ENCODE results near the gene RAI1.

RAI1 gene

GRCh38 chr17:17852930-17853329, 171.7 kb downstream of the RAI1 start:
- Histone ChIP-seq H3K9me3 (ENCODE audit: low read depth, low read length) (no peaks in the 10 kb centered on the region), H3K4me3 (no peak overlapping the region), H3K9ac (ENCODE audit: insufficient read length) (no peak overlapping the region), H3K36me3 (ENCODE audit: insufficient read depth, low read length) (no peaks in the 10 kb centered on the region), H3K27ac (no peak overlapping the region)
- TF ChIP-seq EZH2 (IDR thresholded peaks at IDR 0.05), result no peak
- no peak for TF ChIP-seq POLR2AphosphoS5 (IDR thresholded peaks at IDR 0.05; ENCODE audit: borderline replicate concordance, low read depth, low read length)
- TF ChIP-seq FOXP2 (optimal IDR thresholded peaks at IDR 0.05; ENCODE audit: control extremely low read depth, extremely low read length, insufficient read depth), result no peak
- DNase-seq (ENCODE audit: low read depth, low spot score), result no peak

DNA sequence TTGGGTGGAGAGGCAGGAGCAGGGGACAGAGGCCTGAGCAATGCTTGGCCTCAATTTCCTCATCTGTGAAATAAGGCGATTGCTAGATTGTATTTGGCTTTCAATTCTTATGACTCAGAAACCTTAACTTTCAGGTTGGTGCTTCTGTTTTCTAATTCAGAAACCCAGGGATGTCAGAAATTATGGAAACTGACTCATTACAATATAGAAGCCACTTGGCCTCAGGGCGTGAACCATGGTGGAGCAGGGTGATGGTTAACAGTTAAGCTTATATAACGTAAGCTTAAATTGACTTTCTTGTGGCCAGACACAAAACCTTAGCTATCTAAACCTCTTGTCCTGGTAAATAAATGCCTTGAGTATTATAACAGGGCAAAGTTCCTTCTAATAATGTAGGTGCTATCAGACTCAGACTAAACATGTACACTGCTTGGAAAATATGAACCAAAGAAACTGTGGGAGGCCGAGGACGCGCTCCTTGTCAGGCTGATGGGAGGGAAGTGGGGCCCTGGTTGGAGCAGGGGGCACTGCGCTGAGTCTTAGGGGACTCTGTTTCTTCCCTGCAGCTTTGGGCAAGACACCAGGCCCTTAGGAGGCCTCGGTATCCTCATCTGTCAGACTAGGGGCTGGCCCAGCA, 172.7 kb downstream of the RAI1 start:
- no peak for DNase-seq (ENCODE audit: low read depth, low spot score)
- no peak overlapping the region for H3K27ac ChIP-seq

DNA sequence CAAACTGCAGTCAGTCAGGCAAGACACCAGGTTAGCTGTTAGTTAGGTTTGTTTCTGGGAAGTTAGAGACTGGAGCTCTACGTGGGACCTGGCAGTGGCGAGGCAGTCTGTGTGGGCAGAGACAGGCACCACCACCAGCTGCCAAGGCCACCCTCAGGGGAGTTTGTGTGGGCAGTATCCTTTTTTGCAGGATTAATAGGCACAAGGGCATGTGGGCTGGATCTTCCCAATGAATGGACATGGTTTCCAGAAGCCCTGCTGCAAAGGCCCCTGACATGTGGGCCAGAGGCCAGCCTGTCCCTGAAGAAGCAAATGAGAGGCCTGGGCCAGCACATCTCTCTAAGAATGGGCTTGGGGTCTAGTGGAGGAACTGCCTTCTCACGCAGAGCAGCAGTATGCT, 174.7 kb downstream of the RAI1 start:
- H3K9ac ChIP-seq (ENCODE audit: insufficient read length), result no peak overlapping the region
- no peak overlapping the region for H3K4me3 ChIP-seq
- no peak overlapping the region for H3K27ac ChIP-seq
- no peaks in the 10 kb centered on the region for H3K36me3 ChIP-seq (ENCODE audit: insufficient read depth, low read length)
- TF ChIP-seq POLR2AphosphoS5 (IDR thresholded peaks at IDR 0.05; ENCODE audit: borderline replicate concordance, low read depth, low read length), result no peak
- no peak for TF ChIP-seq EZH2 (IDR thresholded peaks at IDR 0.05)
- TF ChIP-seq FOXP2 (optimal IDR thresholded peaks at IDR 0.05; ENCODE audit: control extremely low read depth, extremely low read length, insufficient read depth), result no peak
- H3K9me3 ChIP-seq (ENCODE audit: low read depth, low read length), result no peaks in the 10 kb centered on the region
- no peak for DNase-seq (ENCODE audit: low read depth, low spot score)

More for the DNA sequence above, 172.7 kb downstream of the RAI1 start:
- Histone ChIP-seq H3K4me3 (no peak overlapping the region), H3K36me3 (ENCODE audit: insufficient read depth, low read length) (no peaks in the 10 kb centered on the region), H3K9me3 (ENCODE audit: low read depth, low read length) (no peaks in the 10 kb centered on the region), H3K9ac (ENCODE audit: insufficient read length) (no peak overlapping the region)
- no peak for TF ChIP-seq FOXP2 (optimal IDR thresholded peaks at IDR 0.05; ENCODE audit: control extremely low read depth, extremely low read length, insufficient read depth)
- no peak for TF ChIP-seq EZH2 (IDR thresholded peaks at IDR 0.05)
- no peak for TF ChIP-seq POLR2AphosphoS5 (IDR thresholded peaks at IDR 0.05; ENCODE audit: borderline replicate concordance, low read depth, low read length)

- Histone ChIP-seq H3K27ac (no peak overlapping the region), H3K9me3 (ENCODE audit: low read depth, low read length) (no peaks in the 10 kb centered on the region), H3K36me3 (ENCODE audit: insufficient read depth, low read length) (no peaks in the 10 kb centered on the region), H3K4me3 (no peak overlapping the region), H3K9ac (ENCODE audit: insufficient read length) (no peak overlapping the region)
- no peak for TF ChIP-seq POLR2AphosphoS5 (IDR thresholded peaks at IDR 0.05; ENCODE audit: borderline replicate concordance, low read depth, low read length)
- no peak for TF ChIP-seq EZH2 (IDR thresholded peaks at IDR 0.05)
- no peak for TF ChIP-seq FOXP2 (optimal IDR thresholded peaks at IDR 0.05; ENCODE audit: control extremely low read depth, extremely low read length, insufficient read depth)
- no peak for DNase-seq (ENCODE audit: low read depth, low spot score)
These were observed 175.1 kb downstream of the RAI1 start for GRCh38 chr17:17856386-17856785.

DNA sequence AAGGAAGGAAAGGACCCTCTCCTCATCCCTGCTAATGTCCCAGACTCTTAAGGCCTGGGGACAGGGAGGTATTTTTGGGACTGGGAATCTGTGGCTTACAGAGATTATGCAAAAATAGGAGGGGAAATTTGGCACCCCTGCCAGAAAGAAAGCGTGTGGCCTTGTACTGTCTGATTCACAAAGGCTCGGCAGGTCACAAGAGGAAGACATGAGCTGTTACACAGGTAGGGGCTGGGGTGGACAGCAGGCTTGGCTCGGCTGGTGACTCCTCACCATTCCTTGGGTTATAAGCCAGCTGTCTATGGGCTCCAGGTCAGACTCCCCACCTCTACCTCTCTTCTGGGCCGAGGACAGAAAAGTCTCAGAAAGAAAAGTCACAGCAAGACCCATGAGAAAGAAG, 176.2 kb downstream of the RAI1 start:
- no peak for DNase-seq (ENCODE audit: low read depth, low spot score)
- Histone ChIP-seq H3K9ac (ENCODE audit: insufficient read length) (no peak overlapping the region), H3K27ac (no peak overlapping the region), H3K4me3 (no peak overlapping the region), H3K9me3 (ENCODE audit: low read depth, low read length) (no peaks in the 10 kb centered on the region), H3K36me3 (ENCODE audit: insufficient read depth, low read length) (no peaks in the 10 kb centered on the region)
- TF ChIP-seq POLR2AphosphoS5 (IDR thresholded peaks at IDR 0.05; ENCODE audit: borderline replicate concordance, low read depth, low read length), result no peak
- no peak for TF ChIP-seq EZH2 (IDR thresholded peaks at IDR 0.05)
- TF ChIP-seq FOXP2 (optimal IDR thresholded peaks at IDR 0.05; ENCODE audit: control extremely low read depth, extremely low read length, insufficient read depth), result no peak

DNA sequence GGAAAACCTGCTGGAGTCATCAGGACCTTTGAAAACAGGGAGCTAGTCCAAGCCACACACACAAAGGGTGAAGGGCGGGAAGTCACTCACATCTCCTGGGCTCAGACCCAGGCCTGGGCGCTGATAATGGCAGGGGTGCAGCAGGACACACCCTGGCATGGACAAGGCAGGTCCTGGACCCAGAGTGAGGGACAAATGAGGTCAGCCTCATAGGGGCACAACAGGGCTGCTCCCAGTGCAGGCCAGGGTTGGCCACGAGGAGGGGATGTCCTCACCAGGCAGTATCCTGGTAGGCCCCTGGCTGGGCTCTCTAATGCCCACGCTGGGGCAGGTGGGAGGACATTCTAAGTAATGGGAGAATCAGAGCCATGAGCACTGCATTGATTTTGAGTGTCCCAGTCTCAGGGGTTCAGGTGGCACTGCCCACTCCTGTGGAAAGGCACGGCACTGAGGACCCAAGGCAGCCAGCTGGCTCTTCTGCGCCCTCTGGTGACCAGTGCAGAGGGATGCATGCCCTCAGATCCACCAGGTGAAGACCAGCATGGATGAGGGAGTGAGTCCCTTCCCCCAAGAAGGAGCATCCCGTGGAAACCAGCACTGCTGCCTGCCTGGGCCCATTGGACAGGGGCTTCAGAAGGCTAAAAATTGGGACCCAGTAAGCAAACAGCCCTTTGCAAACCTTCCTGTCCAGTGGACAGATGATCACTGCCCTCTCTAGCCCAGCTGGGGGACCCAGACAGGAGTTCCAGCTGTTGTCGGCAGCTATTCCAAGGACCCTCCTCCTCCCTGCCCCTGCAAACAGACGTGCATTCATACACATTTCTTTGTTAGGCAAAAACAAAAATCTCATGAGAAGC, 178.9 kb downstream of the RAI1 start:
- TF ChIP-seq FOXP2 (optimal IDR thresholded peaks at IDR 0.05; ENCODE audit: control extremely low read depth, extremely low read length, insufficient read depth), result no peak
- TF ChIP-seq EZH2 (IDR thresholded peaks at IDR 0.05), result no peak
- no peak for TF ChIP-seq POLR2AphosphoS5 (IDR thresholded peaks at IDR 0.05; ENCODE audit: borderline replicate concordance, low read depth, low read length)
- H3K27ac ChIP-seq, result no peak overlapping the region
- no peak for DNase-seq (ENCODE audit: low read depth, low spot score)
- no peak overlapping the region for H3K9ac ChIP-seq (ENCODE audit: insufficient read length)
- no peaks in the 10 kb centered on the region for H3K36me3 ChIP-seq (ENCODE audit: insufficient read depth, low read length)
- H3K4me3 ChIP-seq, result no peak overlapping the region
- H3K9me3 ChIP-seq (ENCODE audit: low read depth, low read length), result no peaks in the 10 kb centered on the region

DNA sequence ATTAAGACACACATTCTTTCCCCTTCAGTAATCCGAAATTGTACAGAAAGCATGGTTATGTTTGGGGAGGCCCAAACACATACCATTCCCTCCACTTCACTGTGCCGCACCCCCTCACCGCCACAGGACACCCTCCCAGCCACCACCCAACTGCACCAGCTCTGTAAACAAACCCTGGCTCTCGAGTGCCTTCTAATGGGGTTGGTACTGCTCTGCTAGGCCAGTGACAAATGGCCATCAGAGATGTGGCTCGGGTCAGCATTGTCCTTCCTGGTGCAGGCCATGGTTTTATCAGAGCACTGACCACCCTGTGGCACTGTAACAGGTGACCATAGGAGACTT, 179.5 kb downstream of the RAI1 start:
- no peak for DNase-seq (ENCODE audit: low read depth, low spot score)
- no peaks in the 10 kb centered on the region for H3K36me3 ChIP-seq (ENCODE audit: insufficient read depth, low read length)
- H3K4me3 ChIP-seq, result no peak overlapping the region
- H3K9ac ChIP-seq (ENCODE audit: insufficient read length), result no peak overlapping the region
- H3K27ac ChIP-seq, result no peak overlapping the region
- H3K9me3 ChIP-seq (ENCODE audit: low read depth, low read length), result no peaks in the 10 kb centered on the region
- TF ChIP-seq POLR2AphosphoS5 (IDR thresholded peaks at IDR 0.05; ENCODE audit: borderline replicate concordance, low read depth, low read length) (no peak), FOXP2 (optimal IDR thresholded peaks at IDR 0.05; ENCODE audit: control extremely low read depth, extremely low read length, insufficient read depth) (no peak), EZH2 (IDR thresholded peaks at IDR 0.05) (no peak)
